Breast epithelium (tissue), 3 donors: Measurements from ENCODE around the gene TMEM132C.

Source experiments
- POLR2AphosphoS5 ChIP-seq, 3 donors: sonication (generic); formaldehyde crosslinking; IDR thresholded peaks; one replicate each; pipeline ENCODE4 v1.6.1; 2017; ENCODE audit warnings: antibody characterized with exemption in 3 of 3
- TF ChIP-seq, protein P1 (sequence below), 3 donors: fragments of 450-650 bp; IDR thresholded peaks; one replicate each; pipeline ENCODE4 v1.5.1; 2016 to 2017; ENCODE audit warnings: antibody characterized with exemption in 3 of 3, mild to moderate bottlenecking in 3 of 3, moderate library complexity in 3 of 3

DNA sequence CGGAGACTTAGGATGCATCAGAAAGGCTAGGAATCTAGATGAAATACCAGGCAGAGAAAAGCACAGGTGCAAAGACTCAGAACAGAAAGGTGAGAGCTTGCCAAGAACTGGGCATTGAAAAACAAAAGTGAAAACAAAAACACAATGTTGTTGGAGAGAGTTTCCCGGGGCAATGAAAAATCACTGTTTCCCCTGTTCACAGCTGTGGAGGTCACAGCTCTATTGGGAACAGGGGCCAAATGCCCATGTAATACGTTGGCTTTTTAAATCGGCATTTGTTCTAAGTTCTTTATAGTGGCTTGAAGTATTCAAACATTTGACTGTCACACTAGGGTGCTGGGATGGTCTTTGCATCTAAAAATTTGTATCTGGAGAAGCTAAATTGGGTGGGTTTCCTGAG is 448.5 kb downstream of the TMEM132C start:
- TF ChIP-seq, protein P1, sequence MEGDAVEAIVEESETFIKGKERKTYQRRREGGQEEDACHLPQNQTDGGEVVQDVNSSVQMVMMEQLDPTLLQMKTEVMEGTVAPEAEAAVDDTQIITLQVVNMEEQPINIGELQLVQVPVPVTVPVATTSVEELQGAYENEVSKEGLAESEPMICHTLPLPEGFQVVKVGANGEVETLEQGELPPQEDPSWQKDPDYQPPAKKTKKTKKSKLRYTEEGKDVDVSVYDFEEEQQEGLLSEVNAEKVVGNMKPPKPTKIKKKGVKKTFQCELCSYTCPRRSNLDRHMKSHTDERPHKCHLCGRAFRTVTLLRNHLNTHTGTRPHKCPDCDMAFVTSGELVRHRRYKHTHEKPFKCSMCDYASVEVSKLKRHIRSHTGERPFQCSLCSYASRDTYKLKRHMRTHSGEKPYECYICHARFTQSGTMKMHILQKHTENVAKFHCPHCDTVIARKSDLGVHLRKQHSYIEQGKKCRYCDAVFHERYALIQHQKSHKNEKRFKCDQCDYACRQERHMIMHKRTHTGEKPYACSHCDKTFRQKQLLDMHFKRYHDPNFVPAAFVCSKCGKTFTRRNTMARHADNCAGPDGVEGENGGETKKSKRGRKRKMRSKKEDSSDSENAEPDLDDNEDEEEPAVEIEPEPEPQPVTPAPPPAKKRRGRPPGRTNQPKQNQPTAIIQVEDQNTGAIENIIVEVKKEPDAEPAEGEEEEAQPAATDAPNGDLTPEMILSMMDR (IDR thresholded peaks at IDR 0.05) = no peak
- TF ChIP-seq POLR2AphosphoS5 (IDR thresholded peaks at IDR 0.05) = no peak
